Stimulated activated CD4-positive, alpha-beta T cell treated with anti-CD3 and anti-CD28 coated beads, Interleukin-1b, Interleukin-23, amount 100 ng/mL, for 4 hours (primary cell): Measurements from ENCODE around the gene BAMBI.

ENCODE experiments used
- DNase-seq, 2 donors: peaks; one replicate each; pipeline ENCODE4 v3.0.0-alpha.2; 2020; ENCODE audit warnings: low read depth in 2 of 2

The BAMBI gene

DNA sequence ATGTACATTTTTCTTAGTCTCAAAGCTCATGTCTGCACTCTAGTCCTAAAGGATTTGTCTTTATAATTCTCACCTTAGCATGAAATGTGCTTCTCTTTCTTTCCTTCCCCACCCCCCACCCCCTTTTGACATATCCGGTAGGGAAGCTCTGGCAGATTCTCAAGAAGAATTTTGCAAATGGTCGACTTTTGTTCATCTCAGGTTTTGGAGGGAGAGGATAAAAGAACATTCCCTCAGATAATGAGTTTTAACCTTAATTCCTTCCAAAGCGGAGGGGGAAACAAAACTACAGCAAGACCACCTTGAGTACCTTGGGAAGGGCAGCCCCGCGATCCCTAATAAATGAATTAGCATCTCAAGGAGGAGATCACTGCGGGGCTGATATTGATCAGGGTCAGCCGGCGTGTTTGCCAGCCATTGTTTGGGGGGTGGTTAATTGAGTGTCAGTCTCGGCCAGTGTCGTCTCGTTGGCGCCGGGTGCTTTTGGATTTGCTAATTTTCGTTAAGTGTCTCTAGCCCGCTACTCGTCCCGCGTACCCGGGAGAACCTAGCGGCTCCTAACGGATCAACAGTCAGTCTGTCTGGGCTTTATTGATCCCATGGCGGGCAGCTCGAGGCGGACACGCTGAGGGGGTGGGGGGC, 874 bp upstream of the BAMBI start:
- DNase-seq, result peak in 1 of 2 donors; percentile 7

DNA sequence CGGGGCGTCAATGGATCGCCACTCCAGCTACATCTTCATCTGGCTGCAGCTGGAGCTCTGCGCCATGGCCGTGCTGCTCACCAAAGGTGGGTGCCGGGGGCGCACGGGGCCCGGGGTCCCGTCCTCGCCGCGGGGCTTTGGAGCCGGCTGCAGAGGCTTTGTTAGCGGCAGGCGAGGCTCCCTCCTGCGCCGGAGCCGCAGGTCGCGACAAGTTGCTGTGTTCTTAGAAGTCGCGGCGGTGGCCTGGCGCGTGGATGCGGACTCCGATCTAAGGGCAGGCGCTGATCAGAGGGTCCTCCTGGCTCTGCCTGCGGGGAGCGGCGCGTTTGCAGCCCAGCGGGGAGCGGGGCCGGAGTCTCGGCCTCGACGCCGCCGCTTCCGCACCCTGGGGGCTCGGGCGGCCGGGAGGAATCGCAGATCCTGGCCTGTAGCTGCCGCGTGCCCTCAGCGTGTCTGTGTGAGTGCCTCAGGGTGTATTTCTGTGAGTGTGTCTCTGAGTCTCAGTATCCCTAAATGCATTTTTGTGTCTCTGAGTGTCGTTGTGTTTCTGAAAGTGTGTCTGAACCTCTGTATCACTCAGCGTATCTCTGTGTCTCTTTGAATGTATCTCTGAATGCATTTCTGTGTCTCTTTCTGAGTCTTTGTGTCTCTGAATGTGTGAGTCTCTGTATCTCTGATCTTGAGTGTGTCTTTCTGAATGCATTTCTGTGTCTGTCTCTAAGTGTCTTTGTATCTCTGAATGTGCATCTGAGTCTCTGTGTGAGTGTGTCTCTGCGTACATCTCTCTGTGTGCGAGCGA, 766 bp downstream of the BAMBI start:
- DNase-seq, result peak in 1 of 2 donors; percentile 14

DNA sequence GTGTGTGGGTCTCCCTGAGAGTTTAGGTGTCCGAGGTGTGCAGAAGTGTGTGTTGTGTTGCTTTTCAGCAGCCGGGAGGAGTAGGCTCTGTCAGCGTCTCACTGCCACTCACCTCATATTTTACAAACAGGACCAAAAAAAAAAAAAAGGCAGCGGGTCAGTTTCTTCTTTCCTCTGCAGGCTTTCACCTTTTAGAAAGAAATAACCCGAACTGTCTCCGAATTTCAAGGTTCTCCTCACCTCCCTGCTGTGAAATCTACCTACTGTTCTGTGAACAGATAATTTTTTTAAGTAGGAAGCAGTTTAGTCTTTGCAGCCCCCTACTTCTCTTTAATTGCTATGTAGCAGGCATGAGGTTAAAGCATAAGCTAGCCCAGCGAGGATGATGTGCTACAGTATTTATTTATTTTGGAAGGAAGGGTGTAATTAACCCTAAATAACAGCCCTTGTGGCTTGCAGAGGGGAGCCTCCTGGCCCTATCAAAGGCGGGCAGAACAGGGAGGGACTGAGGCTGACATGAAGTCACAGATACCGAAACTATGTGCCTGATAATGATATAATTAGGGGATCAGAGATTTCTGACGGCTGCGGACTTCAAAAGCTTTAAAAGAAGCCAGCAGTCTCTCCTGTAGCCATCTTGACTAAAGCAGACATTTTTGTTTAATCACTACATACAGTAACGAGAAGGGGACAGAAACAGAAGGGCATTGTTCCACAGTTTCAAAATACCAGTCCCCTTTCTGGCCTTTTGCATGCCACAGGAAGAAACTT, 1.6 kb downstream of the BAMBI start:
- no peak for DNase-seq

DNA sequence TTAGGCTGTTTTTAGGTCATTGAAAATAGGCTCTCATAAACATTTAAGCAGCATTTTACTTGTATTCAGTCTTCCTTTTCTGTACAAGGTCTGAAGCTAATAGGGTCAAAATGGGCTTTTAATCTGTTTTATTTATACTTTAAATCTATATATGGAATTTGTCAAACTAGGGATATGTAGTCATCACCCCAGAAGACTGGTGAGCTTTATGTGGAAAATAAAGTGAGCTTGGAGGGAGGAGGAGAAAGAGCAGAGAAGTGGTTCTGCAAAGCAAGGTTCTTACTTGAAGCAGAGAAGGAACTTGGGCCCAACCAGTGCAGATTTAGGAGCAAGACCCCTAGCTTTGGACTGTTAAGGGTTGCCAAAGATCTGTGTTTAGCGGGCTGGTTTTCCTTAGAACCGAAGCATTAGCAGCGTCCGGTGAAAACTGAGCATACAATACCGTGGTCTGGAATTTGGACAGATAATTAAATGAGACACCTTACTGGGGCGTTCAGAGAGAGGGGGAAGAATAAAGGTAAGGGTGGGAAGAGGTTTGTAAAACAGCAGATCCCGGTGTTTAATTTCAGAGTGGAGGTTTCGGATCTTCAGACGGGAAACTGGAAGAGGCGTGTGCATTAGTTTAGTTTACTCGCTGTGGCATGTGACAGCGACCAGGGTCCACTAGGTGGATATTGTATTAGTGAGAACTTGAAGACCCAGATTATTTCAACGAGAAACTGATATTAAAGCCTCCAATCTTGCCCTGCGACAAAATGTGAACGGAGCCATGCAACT, 2.4 kb downstream of the BAMBI start:
- no peak for DNase-seq

DNA sequence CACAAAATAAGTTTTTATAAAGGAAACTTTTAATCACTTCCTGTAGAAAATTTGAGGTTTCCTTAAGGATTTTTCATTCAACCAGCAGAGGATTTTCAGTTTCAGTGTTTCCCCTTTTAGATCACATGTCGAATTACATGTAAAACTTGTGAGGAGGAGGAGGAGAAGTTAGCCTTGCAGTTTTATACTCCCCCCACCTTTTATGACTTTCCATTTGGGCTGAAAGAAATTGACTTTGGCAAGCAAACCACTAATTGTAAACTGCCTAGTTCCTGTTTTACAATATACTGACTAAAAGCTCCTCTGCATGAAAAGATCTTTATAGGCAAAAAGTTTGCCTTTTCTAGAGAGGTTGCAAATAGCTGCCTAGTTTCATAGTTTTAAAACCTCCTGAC, 3.0 kb downstream of the BAMBI start:
- no peak for DNase-seq

DNA sequence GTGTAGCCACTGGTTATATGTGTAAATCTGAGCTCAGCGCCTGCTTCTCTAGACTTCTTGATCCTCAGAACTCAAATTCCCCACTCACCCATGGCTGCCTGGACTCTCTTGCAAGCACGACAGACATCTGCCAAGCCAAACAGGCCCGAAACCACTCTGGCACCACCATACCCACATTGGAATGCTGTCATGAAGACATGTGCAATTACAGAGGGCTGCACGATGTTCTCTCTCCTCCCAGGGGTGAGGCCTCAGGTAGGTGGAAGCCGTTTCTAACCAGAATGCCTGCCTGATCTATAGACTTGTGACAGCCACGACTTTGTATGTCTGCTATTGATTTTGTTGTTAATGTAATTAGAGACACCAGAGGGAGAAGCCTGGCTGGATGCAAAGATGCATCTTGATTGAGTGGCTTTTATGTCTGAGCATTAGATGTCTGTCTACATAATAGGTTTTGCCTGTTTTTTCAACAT, 4.0 kb downstream of the BAMBI start:
- DNase-seq, result no peak

DNA sequence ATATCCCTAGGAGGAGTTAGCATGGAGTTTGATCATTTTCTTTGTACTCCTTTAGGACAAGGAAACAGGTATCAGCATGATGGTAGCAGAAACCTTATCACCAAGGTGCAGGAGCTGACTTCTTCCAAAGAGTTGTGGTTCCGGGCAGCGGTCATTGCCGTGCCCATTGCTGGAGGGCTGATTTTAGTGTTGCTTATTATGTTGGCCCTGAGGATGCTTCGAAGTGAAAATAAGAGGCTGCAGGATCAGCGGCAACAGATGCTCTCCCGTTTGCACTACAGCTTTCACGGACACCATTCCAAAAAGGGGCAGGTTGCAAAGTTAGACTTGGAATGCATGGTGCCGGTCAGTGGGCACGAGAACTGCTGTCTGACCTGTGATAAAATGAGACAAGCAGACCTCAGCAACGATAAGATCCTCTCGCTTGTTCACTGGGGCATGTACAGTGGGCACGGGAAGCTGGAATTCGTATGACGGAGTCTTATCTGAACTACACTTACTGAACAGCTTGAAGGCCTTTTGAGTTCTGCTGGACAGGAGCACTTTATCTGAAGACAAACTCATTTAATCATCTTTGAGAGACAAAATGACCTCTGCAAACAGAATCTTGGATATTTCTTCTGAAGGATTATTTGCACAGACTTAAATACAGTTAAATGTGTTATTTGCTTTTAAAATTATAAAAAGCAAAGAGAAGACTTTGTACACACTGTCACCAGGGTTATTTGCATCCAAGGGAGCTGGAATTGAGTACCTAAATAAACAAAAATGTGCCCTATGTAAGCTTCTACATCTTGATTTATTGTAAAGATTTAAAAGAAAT, 4.8 kb downstream of the BAMBI start:
- DNase-seq, result no peak

DNA sequence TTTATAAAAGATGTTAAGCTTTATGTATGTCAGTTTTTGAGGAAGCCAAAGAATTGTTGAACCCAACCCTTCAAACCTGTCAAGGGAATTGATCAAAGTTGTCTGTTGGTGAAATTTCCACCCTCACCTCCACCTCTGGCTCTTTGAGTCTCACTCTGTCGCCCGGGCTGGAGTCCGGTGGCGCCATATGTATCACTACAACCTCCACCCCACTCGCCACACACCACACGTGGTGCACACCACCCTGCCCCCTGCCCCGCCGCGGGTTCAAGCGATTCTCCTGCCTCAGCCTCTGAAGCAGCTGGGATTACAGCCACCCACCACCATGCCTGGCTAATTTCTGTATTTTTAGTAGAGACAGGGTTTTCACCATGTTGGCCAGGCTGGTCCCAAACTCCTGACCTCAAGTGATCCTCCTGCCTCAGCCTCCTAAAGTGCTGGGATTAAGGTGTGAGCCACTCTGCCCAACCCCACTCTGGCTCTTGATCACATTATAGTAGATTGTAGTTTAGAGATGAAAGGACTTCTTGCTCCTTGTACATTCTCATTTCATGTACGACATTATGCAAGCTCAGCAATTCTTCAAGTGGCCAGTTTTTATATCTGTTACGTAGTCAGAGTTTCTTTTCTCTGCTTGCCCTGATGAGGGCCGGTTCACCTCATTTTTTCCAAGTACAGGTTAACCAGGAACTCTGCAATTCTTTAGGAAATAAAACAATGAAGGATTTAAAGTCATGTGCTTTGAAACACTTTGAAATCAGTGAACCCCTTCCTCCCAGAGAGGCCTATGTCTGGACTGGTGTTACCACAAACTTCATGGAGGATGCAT, 7.0 kb downstream of the BAMBI start:
- no peak for DNase-seq

DNA sequence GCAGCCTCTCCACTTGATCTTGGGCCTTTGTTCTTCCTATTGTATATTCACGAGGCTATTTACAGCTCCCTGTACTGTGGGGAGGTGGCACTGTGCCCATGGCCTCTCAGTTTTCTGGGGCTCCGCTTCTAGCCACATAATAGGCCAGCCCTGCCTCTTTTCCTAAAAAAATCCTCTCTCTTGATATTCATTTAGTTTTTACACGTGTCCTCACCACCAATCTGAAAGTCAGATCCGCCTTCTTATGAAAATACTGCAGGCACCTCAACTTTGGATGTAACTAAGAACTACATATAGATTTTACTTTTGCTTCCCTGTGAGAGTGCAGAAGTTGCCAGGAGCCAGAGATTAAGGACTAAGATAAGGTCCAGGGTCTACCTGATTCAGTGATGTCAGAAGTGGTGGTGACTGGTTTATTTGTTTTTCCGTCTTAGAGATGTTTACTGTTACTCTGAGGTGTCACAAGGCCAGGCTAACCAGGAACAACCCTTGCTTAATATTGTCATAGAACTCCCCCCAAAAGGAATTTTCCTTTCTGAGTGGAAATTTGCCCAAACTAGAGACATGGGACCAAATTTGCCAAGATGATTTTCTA, 7.8 kb downstream of the BAMBI start:
- no peak for DNase-seq

DNA sequence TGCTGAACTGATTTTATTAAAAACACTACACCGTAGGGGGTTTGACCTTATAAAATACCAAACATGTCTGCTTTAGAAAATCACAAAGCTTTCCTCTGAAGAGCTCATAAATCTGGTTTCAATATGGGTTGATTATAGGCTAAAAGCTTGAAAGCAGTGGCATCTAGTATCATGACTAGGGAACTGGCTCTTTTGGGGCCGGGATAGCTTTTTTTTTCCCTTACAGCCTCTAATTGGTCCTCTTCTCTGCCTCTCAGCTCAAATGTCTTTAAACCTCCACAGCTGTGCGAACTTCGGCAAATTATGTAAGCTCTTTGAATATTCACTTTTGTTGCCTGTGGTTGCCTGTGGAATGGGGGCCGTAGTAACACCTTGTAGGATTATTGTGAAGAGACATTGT, 8.4 kb downstream of the BAMBI start:
- no peak for DNase-seq

DNA sequence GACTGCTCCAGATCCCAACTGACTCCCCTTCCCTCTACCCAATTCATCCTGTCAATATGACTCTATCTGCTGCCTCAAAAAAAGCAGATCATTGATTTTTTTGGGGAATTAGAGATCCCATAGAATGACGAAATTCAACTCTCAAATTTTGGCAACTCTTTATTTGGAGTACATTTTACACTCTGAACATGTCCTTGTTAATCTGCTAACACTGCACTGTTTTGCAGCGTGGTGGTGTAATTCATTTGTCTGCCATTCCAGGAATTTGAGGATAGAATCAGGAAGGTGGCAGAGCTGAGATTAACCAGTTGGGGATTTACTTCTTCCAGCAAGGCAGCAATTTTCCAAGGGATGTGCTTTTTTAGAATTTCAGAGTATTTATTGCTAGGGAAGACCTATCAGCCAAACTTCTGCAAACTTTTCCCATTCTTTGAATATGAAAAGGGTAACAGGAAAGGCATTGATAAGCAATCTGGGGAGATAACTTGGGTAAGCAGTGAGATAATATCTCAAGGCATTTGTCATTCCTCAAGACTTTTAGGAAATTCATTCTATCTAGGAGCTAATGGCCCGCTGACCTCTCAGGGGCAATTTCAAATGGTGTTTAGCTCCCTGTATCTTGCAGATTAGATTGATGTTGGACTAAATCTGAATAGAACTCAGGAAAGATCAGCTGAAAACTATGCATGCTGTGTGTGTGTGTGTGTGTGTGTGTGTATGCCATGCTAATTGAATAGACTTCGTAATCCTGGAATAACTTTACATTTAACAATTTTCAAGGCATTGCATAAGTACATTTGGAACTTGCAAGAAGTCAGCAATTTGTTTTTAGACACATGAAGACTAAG, 9.7 kb downstream of the BAMBI start:
- DNase-seq, result no peak

DNA sequence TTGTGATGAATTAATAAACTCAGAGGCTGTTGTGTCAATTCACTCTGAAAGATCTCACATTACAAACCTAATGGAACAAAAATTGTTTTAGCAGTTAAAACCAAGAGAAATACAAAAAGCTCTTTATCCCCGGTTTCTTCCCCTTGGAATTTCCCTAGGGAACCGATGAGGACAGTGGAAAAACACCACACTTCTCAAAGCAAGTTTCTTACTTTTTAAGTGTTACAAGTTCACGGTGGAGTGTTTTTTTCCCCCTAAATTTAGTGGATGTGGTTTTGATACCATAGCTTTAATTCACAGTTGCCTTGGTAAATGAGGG, 10.3 kb downstream of the BAMBI start:
- DNase-seq, result no peak

DNA sequence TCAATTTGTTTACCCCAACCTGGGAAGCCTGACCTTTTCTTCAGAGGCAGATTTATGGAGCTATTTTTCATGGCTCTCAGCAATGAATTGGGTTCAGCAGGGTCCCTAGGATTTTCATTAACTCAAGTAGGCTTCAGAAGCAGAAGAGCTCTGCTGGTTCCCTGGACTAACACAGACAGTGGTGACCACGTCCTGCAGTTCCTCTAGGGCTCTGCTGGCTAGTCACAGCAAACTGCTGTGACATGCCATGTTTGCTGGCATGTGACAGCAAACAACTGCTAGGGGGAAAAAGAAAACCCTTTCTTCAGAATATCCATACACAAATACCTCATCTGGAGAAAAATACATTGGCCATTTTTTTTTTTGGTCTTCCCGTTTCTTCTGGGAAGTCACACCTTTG, 13.2 kb downstream of the BAMBI start:
- DNase-seq, result no peak

DNA sequence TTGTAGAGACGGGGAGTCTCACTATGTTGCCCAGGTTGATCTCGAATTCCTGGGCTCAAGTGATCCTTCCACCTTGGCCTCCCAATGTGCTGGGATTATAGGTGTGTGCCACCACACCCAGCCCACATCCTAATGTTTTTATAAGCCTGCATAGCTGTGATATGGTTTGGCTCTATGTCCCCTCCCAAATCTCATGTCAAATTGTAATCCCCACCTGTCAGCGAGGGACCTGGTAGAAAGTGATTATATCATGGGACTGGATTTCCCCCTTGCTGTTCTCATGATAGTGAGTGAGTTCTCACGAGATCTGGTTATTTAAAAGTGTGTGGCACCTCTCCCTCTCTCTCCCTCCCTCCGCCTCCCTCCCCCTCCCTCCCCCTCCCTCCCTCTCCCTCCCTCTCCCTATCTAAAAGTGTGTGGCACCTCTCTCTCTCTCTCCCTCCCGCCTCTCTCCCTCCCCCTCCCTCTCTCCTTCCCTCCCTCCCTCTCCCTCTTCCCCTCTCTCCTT, 13.9 kb downstream of the BAMBI start:
- no peak for DNase-seq

DNA sequence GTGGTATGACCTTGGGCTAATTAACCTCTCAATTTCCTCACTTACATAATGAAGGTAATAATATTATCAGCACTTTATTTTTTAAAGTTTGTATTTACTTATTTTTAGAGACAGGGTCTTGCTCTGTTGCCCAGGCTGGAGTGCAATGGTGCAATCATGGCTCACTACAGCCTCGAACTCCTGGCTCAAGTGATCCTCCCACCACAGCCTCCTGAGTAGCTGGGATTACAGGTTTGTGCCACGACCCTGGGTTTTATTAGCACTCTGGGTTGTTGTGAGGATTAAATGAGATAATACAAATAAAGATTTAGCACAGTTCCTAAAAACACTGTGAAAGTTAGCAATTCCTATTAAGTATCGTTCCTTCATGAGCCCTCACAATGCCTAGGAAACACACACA, 14.7 kb downstream of the BAMBI start:
- no peak for DNase-seq

DNA sequence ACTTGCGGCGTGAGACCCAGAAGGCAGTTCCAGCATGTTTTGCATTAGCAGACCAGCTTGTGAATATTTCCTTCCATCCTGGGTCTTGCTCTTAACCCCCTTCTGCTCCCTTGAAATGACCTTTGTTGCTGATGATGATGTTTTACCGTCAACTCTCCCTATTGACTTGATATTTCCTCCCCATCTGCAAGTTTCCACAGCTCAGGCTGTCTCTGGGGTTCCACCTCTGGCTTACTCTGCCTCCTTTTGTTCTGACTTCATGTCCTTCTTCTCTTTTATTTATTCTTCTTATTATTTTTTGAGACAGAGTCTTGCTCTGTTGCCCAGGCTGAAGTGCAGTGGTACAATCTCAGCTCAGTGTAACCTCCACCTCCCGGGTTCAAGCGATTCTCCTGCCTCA, 17.2 kb downstream of the BAMBI start:
- no peak for DNase-seq

DNA sequence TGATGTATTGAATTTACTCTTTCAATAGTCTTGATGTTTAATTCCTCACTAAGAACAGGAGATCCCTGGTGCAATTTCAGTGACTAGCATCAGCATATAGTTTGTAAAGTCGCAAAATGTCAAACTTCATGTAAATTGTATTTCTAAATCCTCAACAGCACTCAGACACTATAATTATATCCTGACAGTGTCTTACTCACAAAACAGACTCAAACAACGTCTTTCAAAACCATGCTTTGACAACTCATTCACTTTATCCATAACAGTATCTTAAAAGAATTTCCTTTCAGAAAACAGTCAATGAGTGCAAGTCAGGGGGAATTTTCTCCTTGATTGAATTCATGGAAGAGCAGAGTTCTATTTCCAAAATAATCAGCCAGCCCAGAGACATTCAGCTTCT, 20.8 kb downstream of the BAMBI start:
- no peak for DNase-seq

DNA sequence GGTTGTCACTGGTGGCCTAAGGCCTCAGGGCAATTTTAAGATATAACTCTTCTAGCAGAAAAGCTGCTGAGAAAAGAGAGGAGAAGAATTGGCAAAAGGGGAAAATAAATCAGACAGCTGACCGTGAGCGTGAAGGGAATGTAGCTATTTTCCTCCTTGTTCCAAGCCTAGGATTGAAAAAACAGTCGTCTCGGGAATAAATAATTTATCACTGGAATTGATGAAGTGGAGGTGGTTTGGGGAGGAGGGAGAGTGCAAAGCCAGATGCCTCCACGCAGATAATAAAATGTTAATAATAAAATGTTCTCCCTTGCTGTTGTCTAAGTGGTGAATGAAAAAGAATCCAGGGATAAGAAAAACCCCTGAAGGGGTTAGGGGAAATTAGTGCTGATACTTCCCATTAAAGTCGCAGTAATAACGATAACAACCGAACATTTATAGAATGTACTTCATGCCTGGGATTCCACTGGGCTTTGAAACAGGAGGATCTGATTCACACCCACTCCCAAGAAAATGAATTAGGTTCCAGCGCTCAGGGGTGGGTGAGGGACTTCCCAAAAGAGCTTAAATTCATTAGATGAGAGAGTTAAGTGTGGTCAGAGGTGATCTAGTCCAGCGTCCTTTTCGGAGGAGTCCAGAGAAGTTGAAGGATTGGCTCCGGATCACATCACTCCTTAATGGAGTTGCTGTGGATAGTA, 27.3 kb downstream of the BAMBI start:
- DNase-seq, result no peak
